HG03457 (cell line): ENCODE measurements around the gene ATP2B2.

Experiments used
- ATAC-seq: cut with Tn5 transposase; IDR thresholded peaks from one replicate; pipeline ENCODE4 v1.9.1; 2021; ENCODE audit warnings: moderate number of reproducible peaks; ENCODE audit not compliant: unreplicated experiment

Gene ATP2B2

DNA sequence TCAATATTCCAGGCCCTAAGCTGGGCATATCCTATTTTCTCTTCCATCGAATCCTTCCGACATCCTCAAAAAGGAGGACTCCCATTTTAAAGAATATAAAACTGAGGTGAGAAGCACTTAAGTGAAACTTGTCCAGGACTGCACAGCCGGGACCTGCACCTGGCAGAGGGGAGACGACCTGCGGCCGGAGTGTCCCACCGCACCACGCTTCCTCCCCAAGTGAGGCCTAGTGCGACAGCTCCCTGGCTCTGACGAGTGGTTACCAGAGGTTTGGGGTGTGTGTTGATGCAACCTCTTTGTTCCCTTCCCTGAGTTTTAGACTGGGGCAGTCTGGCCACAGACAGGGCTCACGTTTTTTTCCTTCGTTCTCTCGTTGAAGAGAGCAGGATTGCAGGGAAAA is 24.9 kb upstream of the ATP2B2 start:
- ATAC-seq: no peak

DNA sequence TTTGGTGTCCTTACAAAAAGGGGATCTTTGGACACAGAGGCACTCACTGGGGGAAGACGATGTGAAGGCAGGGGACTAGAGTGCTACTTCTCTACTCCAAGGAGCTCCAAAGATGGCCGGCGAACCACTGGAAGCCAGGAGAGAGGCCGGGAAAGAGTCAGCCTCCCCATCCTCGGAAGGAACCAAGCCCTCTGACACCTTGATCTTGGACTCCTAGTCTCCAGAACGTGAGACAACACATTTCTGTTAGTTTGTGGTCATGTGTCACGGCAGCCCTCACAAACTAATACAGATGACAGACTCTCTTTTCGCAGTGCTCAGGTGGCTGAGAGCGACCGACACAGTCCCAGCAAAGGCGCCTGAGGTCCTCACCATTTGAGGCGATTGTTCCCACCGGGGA is 24.4 kb upstream of the ATP2B2 start:
- ATAC-seq: no peak

DNA sequence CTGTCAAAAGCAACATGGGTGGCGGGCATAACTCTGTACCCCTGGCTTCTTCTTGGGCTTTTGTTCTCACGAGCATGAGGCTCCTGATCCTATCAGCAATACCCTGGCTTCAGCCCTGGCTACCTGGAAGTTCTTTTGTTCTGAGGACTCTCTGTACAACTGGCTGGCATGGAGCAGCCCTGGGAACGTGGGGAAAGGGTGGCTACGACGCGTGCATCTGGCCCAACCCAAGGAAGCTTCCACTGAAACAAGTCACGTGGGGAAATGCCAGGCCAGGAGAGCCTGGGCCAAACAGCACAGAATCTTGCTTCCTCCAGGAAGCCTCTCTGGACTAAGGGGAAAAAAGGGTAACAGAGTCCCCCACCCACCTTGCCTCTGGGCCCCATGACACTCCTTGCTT is 22.7 kb upstream of the ATP2B2 start:
- ATAC-seq: no peak

DNA sequence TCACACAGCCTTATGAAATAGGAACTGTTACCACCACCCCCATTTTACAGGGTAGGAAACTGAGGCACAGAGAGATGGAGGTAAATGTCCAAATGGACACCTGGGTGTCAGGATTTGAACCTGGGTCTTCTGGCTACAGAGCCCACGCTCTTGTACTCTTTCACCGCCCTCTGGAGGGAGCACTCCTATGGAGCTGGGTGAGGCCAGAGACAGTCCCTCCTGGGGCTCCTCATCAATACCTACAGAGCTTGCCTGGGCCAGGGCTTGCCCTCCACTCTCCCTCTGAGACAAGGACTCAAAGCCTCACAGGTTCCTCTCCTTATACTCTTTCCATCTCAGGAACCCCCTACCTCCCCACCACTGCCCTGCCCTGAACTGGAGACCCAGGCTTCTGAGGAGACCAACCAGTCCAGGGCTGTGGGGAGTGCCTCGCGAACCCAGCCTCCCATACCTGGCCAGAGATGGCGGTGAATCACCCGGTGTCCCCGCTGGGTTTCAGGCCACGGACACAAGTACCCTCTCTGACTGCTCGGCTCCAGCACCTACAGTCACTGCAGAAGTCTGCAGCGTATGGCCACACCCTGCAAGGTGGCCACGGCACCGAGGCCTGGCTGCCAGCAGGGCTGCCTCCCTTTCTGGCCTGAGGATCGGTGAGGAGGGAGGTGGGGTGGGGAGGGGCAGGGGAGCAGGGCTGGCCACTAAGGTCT is 22.1 kb upstream of the ATP2B2 start:
- no peak for ATAC-seq

DNA sequence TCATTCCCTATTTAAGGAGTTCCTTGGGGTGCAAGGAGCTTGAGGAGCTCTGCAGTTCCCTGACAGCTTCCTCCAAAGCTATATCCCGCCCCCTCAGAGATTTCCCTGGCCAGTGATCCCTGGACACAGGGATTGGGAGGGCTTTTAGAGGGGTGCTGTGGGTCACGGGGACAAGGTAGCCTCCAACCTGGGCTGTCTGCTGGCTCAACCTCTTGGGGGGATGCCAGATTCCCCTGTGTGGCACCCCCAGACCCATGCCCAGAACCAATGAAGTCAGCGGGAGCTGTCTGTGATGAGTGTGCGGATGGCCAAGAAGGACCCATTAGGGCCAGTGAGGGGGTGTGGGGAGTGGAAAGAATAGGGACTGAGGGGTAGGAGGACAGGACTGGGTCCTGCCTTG is 21.0 kb upstream of the ATP2B2 start:
- no peak for ATAC-seq

DNA sequence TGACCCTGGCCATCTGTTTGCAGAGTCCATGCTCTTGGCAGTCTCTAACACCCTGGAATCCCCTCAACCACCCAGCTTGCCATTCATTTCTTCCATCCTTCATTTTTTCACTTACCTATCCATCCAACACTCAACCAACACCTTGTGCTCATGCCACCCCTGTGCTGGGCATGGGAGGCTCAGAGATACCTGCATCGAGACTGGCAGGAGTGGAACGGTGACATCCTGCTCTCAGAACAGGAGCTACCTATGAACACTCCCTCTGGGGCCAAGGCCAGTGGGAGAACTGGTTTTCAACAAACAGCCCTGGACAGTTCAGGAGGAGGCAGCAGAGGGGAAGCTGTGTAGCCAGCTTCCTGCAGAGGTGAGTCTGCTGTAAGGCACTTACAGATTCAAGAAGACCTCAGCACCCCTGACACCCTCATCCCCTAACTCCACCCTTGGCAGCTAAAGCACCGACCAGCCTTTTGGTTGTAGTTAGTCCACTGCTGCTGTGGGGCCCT is 19.5 kb upstream of the ATP2B2 start:
- ATAC-seq: no peak

DNA sequence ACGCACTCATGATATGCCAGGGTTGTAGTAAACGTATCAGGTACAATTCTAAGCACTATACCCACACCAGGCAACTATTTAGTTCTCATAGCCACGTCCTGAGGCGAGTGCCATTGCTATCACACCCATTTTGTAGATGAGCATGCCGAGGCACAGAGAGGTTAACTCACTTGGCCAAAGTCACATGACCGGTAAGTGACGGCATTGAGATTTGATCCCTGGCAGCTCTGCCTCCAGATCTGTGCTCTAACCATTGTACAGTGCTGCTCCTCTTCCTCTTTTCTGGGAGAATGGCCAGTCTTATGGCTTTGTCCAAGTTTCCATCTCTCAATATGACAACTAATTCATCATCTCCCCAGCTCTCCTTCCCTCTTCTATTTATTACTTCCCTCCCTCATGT is 18.9 kb upstream of the ATP2B2 start:
- ATAC-seq: no peak

DNA sequence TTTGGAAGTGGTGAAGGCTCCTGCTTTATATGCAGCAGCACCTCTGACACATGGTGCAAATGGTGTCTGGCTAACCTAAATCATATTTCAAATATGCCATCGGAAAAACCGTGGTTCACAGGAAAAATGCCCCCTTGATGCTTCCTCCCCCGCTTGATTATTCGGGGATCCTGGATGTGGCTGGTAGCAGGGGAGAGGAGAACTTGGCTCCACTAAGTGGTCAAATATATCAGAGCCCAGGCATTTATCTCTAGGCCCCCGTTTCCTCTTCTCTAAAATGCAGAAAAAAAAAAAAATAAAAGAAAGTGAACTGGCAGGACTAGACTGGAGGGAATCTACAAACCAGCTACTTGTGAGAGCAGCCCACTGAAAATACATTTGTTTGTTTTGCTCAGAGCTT is 18.2 kb upstream of the ATP2B2 start:
- ATAC-seq: no peak

DNA sequence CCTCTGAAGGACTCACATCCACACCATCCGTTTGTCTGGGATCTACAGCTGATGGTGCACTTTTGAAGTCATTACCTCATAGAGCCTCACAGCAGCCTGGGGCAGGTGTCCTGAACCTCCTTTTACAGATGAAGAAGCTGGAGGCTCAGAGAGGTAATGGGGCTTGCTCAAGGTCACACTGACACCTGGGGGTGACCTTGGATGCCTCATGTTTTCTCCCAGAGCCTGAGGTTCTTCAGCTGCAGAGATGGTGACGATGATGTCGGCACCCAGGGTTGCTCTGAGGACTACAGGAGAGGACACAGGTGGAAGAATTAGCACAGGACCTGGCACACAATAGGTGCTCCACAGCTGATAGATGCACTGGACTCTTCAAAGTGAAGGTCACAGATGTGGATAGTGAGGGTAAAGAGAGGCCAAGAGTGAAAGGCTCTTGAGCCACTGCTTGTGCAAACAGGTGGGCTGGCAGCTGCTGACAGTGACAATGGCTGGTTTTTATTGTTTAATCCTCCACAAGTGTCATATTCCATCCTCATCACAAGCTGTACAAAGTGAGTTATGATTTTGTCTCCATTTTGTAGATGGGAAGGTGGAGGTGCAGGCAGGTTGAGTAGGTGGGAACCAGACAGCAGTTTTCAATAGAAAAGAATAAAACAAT is 17.4 kb upstream of the ATP2B2 start:
- no peak for ATAC-seq

DNA sequence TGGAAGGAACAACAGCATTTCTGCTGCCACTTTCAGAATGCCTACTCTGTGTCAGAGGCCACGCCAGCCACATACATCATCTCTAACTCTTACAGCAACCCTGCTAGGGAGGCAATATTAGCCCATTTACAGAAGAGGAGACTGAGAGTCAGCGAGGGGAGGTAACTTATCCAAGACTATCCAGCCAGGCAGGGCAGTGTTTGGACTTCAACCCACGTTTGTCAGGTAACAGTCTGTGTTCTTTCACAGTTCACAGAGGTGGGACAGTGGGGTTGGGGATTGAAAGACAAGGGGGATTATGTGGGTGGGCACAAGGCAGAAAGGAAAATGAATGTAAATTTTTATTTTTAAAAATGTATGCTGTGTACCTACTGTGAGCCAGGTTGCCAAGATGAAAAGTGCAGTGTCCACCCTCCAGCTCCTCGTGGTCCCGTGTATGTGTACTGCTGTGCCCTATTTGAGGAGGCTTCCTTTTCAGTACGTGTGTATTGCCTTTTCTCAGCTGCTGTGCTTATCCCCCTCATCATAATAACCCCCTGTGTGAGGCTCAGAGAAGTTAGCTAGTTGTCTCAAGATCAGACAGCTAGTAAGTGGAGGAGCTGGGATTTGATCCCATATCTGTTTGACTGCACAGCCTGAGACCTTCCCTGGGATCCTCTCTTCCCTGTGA is 16.5 kb upstream of the ATP2B2 start:
- ATAC-seq: no peak

DNA sequence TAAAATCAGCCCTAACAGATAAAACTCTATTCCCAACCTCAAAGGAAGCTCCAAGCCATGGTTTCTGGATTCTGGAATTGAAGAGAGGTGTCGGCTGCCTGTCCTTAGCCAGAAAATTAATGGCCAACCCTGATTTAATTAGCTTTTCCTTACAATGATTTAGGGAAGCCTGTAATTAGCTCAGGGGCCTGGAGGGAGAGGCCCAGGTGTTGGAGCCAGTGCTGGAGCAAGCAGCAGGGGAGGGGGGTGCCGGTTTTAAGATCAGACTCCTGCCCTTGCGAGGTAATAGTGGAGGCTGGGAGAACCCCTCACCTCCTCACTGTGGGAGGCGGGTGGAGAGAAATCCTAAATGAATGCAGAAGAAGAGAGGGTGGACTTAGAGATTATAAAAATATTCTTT is 14.7 kb upstream of the ATP2B2 start:
- no peak for ATAC-seq

DNA sequence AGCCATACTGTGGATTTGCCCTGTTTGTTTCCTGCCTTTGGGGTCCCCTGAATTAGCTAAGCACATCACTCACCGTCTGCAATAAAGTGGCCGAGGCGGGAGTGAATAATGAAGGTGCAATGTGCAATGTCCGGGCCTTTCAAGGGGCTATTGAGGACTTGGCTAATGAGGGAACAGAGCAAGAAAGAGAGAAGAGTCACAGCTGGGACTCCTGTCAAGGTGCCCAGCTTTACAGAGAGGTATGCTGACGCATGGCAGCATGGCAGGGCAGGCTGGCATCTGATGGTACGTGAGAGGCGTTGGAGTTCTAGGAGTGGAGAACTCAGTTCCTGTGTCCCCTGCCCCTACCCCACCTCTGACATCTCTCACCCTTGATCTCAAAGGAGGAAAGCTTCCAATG is 13.8 kb upstream of the ATP2B2 start:
- ATAC-seq: no peak

DNA sequence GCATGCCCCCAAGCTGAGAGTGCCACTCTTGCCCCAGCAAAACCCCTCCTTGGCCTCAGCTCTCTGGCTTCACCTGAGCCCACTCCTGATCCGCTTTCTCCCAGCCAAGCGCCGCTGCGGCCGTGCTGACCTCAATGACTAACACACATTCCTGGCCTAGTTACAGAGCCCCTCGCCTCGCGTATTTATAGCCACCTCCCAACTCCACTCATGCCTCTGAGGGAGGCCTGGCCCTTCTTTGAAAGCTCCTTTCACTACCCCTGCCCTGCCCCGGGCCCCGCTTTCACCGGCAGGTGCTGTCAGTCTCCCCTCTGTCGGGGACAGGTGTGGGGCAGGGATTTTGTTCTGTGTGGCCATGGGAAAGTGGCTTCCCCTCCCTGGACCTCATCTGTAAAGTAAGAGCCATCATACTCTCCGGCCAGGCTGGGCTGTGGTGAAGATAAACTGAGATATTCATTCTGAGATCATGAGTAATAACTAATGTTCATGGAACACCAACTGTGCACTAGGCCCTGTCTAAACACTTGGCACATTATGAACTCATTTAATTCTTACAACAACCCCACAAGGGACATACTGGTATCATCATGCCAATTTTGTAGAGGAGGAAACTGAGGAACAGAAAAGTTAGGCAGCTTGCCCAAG is 13.2 kb upstream of the ATP2B2 start:
- ATAC-seq: no peak

DNA sequence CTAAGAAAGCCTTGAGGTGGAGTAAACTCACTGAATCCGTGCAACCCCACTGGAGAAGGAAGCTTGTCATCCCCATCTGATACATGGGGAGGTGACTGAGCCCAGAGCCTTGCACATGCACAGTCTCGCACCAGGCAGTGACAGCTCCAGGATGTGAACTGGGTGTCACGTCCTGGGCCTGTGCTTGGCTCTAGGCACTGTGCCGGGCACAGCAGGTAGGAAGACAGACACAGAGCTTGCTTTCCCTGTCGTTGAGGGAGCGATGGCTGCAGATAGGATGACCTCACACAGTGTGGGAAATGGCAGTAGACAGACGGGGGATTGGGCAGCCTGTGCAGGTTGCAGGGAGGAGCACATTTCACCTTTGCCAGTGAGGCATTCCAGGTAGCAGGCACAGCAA is 12.2 kb upstream of the ATP2B2 start:
- ATAC-seq: no peak

DNA sequence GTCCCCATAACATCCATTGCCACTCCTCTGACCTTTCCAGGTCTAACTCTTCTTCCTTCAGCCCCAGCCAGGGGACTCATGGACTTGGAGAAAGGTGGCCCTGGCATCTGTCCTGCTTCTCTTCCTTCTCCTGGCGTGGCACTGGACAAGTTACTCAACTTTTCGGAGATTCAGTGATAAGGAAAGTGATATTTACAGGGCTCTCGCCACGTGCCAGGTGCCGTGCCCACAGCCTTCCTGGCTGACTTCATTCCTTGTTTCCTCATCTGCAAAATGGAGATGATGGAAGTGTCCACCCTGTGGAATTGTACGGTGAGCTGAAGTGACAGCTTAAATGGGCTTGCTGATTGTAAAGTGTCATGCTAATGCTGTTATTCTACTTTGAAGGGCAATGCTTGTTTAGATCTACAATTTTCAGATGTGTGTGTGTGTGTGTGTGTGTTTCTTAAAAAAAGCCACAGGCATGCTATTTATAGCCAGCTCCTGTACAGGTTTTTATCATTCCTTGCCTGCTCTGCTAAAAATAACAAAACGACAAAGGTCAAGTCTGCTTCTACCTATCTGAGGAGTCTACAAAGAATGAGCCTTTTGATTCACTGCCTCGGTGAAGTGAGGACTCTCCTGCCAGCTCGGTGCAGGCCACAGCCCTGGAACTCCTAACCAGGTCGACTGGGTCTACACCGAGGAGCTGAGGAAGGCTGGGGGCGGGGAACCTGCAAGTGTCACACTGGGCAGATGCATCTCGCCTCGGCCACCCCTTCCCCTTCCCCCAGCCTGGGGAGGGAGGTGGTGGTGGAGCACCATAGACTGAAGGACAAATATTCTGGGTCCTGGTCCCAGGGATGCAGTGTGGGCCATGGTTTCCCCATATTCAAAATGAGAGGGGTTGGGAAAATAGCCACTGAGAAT is 11.4 kb upstream of the ATP2B2 start:
- ATAC-seq: no peak

DNA sequence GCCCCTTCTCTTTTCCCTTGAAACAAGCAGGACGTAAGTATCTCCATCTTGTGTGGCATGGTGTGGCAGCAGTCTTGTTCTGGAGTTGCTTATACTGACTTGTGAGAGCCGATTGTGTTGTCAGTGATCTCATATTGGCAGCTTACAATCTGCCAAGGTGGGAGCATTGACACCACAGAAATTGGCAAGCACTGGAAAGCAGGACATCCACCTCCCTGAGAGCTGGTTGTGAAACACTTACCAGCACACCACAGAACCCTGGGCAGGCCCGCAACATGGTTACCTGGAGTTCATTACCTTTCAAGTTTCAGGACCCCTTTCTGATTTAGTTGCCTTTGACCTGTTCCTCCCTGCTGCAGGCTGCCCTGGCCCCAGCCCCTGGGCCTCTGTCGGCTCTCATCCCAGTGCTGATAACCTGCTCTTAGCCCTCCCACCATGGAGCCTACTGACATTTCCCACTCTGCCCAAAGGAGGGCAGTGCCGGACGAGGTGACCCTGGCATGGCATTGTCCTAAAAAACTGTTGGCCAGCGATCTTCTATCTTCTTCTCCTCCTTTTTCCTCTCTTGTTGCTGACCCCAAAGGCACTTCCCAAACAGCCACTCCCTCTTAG is 10.6 kb upstream of the ATP2B2 start:
- no peak for ATAC-seq

DNA sequence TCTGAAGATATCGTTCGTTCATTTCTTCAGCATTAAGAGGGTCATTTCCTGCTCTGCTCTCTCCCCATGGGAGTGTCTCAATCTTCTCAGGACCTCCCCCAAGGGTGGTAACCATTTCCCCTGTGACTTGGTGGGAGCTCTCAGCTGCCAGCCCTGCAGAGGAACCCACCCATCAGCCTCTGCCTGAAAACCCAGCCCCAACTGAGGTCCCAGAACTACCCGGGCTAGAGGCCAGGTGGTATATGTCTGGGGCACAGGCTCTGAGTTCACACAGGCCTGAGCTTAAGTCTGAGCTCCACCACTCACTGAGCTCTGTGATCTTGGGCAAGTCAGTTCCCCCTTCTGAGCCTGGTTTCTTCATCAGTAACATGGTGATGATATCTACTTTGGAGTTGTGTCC is 10.0 kb upstream of the ATP2B2 start:
- no peak for ATAC-seq

DNA sequence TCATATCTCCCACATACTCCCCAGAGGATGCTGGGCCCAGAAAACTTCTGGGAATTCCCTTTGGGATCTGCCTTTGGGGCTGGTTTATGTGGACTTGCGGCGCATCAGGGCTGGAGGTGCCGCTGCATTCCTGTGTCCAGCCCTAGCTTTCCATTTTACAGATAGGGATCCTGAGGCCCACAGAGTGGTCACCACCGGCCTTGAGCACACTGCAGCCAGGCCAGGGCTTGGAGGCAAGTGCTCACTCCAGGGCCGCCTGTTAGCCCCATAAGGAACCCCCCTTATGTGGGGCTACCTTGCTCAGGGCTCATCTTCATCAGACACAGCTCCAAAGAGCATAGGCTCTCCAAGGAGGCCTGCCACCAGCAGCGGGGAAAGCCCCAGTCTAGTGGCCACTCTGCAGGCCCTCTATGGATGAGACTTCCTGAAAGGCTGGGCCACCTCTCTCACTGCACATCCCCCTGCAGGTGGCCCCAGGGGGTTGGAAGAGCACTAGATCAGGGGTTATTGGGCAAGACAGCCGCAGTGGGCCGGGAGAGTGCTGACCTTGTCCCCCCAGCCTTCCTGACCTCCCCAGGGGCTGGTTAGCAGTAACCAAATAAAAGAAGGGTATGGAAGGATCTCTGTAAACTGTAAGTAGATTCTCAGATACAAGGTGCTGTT is 9.2 kb upstream of the ATP2B2 start:
- no peak for ATAC-seq

DNA sequence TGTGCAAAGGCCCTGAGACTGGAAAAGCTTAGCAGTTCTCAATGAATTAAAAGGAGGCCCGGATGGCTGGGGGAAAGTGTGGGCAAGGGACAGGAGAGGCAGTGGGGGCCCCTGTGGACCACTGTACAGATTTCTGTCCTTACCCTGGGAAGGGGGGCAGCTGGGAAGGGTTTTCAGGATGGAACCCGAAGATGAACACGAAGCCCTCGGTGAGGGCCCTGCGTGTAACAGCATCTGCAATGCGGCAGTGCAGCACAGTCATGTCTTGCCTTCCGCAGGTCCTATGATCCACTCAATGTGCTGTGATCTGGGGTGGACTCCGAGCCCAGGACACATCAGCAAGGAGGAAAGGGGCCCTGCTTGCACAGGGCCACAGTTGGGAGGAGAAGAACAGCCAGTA is 7.9 kb upstream of the ATP2B2 start:
- ATAC-seq: no peak

DNA sequence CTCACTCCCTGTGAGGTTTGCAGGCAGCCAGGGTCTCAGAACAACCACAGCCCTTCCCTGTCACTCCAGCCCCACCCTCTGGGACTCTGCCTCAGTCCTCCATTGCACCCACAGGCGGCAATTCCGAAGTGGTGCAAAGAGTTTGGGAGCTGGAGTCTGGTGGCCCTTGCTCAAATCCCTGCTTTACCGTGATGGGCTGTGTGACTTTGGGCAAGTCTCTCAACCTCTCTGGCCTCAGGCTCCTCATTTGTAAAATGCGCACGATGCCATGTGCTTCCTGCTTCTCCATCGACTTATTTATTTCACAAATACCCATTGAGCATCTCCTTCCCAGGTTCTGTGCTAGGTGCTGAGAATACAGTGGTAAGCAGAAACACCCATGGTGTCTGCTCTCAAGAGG is 7.3 kb upstream of the ATP2B2 start:
- ATAC-seq: no peak
